ENCODE data around the gene TNFAIP8L1.

TNFAIP8L1 gene

DNA sequence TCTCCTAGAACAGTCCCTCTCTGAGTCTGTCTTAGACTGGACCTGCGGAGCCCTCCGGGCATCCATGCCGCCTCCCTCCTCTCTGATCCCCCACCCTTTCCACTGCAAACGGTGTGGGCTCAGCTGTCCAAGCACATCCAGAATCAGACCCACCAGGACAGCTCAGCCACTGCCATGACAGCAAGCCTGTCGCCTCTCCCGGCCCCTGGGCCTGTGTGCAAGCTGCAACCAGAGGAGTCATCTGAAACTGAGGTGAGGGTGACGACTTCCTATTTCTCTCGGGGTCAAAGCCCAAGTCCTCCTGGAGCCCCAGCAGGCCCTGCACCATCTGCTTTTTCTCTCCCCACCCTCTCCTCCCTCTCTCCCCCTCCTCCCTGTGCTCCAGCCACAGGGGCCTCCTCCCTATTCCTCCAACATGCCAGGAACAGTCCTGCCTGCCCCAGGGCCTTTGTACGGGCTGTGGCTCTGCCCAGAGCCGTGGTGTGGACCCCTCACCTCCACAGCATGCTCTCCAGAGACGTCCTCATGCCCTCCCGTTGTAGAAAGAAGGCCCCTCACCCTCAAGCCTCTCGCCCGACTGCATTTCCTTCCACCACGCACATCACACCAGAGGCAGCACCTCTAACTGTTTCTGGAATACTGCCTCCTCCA lies 54.3 kb downstream of the TNFAIP8L1 start:
- H2AFZ ChIP-seq (ENCODE audit: low read depth, low read length), result no peak overlapping the region
- no peak overlapping the region for H3K27ac ChIP-seq (ENCODE audit: low read length)
- no peak overlapping the region for H3K4me3 ChIP-seq (ENCODE audit: low read depth in 1 of 2, low read length in 2 of 2)
- H3K4me1 ChIP-seq (ENCODE audit: insufficient read depth, low read length), result no peaks in the 10 kb centered on the region
- no peaks in the 10 kb centered on the region for H3K9me3 ChIP-seq (ENCODE audit: insufficient read depth, low read length, severe bottlenecking)
- H3K36me3 ChIP-seq (ENCODE audit: insufficient read depth, low read length), result peaks cover 87% of the 10 kb centered on the region
- DNase-seq (no peak), ATAC-seq (ENCODE audit: insufficient read depth, low read depth) (no peak)
- no peaks in the 10 kb centered on the region for H3K27me3 ChIP-seq (ENCODE audit: insufficient read depth, low read length, poor library complexity)
- peaks cover 10% of the 10 kb centered on the region for H4K20me1 ChIP-seq (ENCODE audit: insufficient read depth, low read length)
- no peaks in the 10 kb centered on the region for H3K79me2 ChIP-seq (ENCODE audit: insufficient read depth, low read length)
- TF ChIP-seq, protein P1, sequence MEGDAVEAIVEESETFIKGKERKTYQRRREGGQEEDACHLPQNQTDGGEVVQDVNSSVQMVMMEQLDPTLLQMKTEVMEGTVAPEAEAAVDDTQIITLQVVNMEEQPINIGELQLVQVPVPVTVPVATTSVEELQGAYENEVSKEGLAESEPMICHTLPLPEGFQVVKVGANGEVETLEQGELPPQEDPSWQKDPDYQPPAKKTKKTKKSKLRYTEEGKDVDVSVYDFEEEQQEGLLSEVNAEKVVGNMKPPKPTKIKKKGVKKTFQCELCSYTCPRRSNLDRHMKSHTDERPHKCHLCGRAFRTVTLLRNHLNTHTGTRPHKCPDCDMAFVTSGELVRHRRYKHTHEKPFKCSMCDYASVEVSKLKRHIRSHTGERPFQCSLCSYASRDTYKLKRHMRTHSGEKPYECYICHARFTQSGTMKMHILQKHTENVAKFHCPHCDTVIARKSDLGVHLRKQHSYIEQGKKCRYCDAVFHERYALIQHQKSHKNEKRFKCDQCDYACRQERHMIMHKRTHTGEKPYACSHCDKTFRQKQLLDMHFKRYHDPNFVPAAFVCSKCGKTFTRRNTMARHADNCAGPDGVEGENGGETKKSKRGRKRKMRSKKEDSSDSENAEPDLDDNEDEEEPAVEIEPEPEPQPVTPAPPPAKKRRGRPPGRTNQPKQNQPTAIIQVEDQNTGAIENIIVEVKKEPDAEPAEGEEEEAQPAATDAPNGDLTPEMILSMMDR (IDR thresholded peaks at IDR 0.05; ENCODE audit: borderline replicate concordance, extremely low read depth, low read length, poor library complexity, severe bottlenecking), result no peak
- H3K9ac ChIP-seq (ENCODE audit: low read depth, low read length), result no peak overlapping the region
- no peak overlapping the region for H3K4me2 ChIP-seq (ENCODE audit: insufficient read depth, low read length)

DNA sequence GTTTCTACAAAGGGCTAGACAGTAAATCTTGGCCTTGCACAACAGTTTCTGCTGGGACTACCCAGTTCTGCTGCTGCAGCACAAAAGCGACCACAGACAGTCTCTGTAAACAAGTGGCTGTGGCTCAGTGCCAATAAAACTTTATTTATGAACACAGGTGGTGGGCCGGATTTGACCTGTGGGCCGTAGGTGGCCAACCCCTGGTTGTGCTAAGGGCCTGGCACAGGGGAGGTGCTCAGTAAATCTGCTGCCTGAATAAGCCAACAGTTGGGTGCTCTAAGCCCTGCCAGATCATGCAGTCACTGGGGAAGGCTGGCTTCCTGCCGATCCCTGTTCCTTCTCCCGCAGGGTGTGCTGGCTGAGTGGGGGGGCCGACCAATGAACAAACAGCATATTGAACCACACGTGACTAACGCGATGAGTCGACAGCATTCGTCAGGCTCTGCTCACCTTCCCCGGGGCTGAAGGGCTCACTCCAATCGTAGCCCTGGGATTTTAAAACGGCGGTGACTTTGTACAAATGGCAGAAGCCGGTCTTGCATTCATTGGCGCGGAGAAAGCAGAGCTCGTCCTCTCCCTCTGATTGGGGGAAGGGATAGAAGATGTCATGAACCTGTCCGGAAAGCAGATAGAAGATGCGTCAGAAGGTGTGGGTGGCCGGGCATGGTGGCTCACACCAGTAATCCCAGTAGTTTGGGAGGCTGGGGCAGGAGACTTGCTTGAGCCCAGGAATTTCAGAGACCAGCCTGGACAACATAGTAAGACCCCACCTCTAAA lies 55.1 kb downstream of the TNFAIP8L1 start:
- Histone ChIP-seq H2AFZ (ENCODE audit: low read depth, low read length) (no peak overlapping the region), H3K9me3 (ENCODE audit: insufficient read depth, low read length, severe bottlenecking) (no peaks in the 10 kb centered on the region), H3K9ac (ENCODE audit: low read depth, low read length) (no peak overlapping the region), H3K27me3 (ENCODE audit: insufficient read depth, low read length, poor library complexity) (no peaks in the 10 kb centered on the region), H3K4me3 (ENCODE audit: low read depth in 1 of 2, low read length in 2 of 2) (no peak overlapping the region), H3K4me2 (ENCODE audit: insufficient read depth, low read length) (no peak overlapping the region), H3K27ac (ENCODE audit: low read length) (no peak overlapping the region), H4K20me1 (ENCODE audit: insufficient read depth, low read length) (peaks cover 10% of the 10 kb centered on the region), H3K79me2 (ENCODE audit: insufficient read depth, low read length) (no peaks in the 10 kb centered on the region), H3K36me3 (ENCODE audit: insufficient read depth, low read length) (peaks cover 84% of the 10 kb centered on the region), H3K4me1 (ENCODE audit: insufficient read depth, low read length) (no peaks in the 10 kb centered on the region)
- no peak for TF ChIP-seq EZH2 (IDR thresholded peaks at IDR 0.05; ENCODE audit: borderline replicate concordance, low read depth, low read length, severe bottlenecking)
- TF ChIP-seq, protein P1 (IDR thresholded peaks at IDR 0.05; ENCODE audit: borderline replicate concordance, extremely low read depth, low read length, poor library complexity, severe bottlenecking), result no peak
- no peak for DNase-seq
- ATAC-seq (ENCODE audit: insufficient read depth, low read depth), result no peak

DNA sequence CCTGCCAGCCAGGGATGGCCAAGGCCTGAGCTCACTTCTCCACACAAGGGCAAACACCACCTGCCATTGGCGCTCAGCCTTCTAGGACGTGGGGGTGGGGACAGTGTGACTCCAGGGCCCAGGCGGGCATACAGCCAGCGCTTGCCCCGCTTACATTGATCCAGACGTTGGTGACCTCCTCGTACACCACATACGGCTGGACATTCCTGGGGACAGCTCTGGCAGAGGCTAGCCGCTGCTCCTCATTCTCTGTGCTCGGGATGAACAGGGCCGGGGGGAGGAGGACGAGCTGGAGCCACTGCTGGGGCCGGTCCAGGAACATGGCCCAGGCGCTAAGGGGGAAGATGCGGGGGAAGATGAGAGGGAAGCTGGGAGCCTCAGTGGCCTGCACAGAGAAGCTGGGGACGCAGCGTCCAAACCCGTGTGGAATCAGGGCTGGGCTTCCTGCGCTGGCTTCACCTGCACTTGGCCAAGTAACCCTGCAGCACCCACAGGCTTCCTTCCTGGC lies 56.0 kb downstream of the TNFAIP8L1 start:
- Histone ChIP-seq H3K4me2 (ENCODE audit: insufficient read depth, low read length) (no peak overlapping the region), H3K9ac (ENCODE audit: low read depth, low read length) (no peak overlapping the region), H2AFZ (ENCODE audit: low read depth, low read length) (no peak overlapping the region), H3K4me3 (ENCODE audit: low read depth in 1 of 2, low read length in 2 of 2) (no peak overlapping the region), H3K27me3 (ENCODE audit: insufficient read depth, low read length, poor library complexity) (no peaks in the 10 kb centered on the region), H3K36me3 (ENCODE audit: insufficient read depth, low read length) (peaks cover 84% of the 10 kb centered on the region), H3K4me1 (ENCODE audit: insufficient read depth, low read length) (no peaks in the 10 kb centered on the region), H3K79me2 (ENCODE audit: insufficient read depth, low read length) (no peaks in the 10 kb centered on the region), H4K20me1 (ENCODE audit: insufficient read depth, low read length) (peaks cover 10% of the 10 kb centered on the region), H3K9me3 (ENCODE audit: insufficient read depth, low read length, severe bottlenecking) (no peaks in the 10 kb centered on the region), H3K27ac (ENCODE audit: low read length) (no peak overlapping the region)
- DNase-seq (no peak), ATAC-seq (ENCODE audit: insufficient read depth, low read depth) (no peak)
- TF ChIP-seq EZH2 (IDR thresholded peaks at IDR 0.05; ENCODE audit: borderline replicate concordance, low read depth, low read length, severe bottlenecking), result no peak
- TF ChIP-seq, protein P1 (IDR thresholded peaks at IDR 0.05; ENCODE audit: borderline replicate concordance, extremely low read depth, low read length, poor library complexity, severe bottlenecking), result no peak
